AG20443 (cell line): ENCODE measurements around the gene VAV3.

Source experiments
- DNase-seq: peaks from one replicate; pipeline ENCODE4 v3.0.0; 2012; ENCODE audit warnings: low spot score, mixed read lengths

The VAV3 gene

DNA sequence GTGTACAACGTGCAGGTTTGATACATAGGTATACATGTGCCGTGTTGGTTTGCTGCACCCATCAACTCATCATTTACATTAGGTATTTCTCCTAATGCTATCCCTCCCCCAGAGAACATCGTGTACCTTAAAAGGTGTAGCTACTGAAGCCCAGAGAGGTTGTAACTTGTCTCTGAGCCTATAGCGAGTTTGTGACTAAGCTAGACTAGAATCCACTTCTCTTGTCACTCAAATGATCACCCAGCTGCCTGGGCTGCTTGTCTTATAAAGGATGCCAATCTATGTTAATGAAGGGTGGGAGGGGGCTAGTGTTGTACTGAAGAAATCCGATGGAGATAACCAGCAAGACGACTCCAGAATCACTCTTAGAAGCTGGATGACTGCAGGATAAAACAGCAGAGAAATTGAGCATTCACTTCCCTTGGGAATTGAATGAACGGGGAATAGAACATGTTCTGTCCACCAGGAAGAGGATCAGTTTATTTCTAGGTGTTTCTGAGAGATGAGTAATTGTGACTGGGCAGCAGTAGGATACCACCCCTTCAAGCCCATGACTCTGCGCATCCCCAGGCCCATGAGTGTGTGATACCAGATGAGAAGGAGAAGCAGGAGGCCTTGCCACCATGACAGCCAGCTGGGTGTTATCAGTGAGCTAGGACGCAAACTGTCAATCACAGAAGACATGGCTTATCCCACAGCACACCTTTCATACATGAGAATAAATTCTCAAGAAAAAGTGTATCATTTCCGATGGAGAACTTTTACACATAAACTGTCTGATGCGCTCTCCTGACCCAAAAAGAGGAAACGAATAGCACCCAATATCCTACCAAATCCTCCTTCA, 433.7 kb downstream of the VAV3 start:
- no peak for DNase-seq

- DNase-seq, result peak; percentile 72
Measured at GRCh38 chr1:107530543-107530942, 434.4 kb downstream of the VAV3 start.

DNA sequence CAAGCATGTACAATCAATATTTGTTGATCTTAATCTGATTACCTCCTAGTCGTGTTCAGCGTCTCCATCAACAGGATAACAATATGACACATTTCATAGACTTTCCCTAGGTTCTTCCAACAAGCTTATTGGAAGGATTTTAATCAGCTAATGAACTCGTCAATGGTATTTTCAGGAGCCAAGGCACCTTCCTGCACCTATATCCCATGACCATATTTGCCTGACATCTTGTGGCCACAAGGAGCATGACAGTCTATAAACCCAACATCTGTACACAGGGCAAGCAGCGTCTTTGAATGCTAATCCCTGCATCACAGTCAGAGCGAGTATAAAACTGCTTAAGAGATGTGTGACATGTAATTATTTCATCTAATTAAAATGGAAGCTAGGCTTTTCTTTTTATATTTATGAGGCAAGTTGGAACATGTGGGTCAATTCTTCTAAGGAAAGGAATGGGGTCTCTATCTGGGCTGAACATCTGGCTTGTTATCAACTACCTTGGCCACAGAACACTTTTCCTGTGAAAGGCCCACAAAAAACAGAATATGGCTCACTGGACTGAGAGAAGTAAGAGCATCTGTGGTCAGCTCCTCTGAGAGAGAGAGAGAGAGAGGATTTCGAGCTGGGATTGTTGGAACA, 435.4 kb downstream of the VAV3 start:
- DNase-seq, result peak; percentile 78

DNA sequence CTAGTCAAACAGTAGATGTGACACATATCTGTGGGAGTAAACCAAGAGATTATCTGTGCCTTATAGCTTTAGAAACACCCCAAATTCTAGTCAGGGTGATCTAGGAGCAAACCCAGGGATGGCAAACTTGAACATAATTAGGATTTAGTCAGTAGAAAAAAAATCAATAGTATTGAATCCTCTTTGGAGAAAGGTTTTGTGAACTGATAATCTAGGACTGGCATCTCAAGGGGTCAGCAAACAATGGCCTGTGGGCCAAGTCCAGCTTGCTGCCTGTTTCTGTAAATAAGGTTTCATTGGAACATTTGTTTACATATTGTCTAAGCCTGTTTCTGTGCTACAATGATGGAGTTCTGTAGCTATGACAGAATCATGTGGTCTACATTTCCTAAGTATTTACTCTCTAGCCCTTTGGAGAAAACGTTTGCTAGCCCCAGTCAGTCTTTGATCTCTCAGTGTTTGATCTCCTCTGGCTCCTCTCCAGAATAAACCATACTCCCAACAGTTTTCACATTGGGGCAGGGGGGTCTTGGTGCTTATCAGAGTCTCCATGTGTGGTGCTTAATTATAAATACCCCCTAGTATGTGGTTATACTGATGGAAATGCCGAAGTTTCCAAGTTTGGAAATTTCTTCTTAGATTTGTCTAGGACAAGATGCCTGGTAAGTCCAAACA, 438.3 kb downstream of the VAV3 start:
- no peak for DNase-seq

GRCh38 chr1:107525961-107526360, 439.0 kb downstream of the VAV3 start:
- no peak for DNase-seq

GRCh38 chr1:107525145-107525544, 439.8 kb downstream of the VAV3 start:
- DNase-seq, result no peak

GRCh38 chr1:107524301-107524700, 440.7 kb downstream of the VAV3 start:
- DNase-seq, result no peak

DNA sequence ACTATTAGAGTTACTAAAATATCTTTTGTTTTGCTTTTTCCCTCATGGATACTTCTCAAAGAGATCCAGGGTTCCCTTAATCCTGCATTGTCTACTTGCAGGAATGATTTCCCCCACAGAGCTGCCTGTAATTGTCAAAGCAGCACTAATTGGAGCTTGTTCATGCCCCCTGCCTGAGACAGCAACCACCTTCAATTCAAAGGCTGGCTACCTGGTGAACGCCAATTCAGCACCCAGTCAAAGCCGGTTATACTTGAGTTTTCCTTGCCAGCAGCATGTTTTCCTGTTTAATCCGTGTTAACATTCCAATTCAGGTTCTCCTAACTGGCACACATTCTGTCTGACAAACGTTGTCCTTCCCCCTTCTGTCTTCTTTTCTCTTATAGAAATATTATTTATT, 441.2 kb downstream of the VAV3 start:
- DNase-seq, result no peak

GRCh38 chr1:107523061-107523460, 441.9 kb downstream of the VAV3 start:
- DNase-seq, result no peak
